ENCODE measurements around the gene IL2RA.
"Not testable (repeated sequence)": the region's sequence is repeated elsewhere in the genome, so short reads cannot be mapped to it uniquely, and the experiment has no call there.

Gene IL2RA

GRCh38 chr10:6062101-6062771 is at the start of gene IL2RA:
Gene IL2RA (minus strand): TSS chr10:6062367. CDS start chr10:6062151, 216 bp downstream.
- DNase-seq (ENCODE audit: low read depth): peak; percentile 66

DNA sequence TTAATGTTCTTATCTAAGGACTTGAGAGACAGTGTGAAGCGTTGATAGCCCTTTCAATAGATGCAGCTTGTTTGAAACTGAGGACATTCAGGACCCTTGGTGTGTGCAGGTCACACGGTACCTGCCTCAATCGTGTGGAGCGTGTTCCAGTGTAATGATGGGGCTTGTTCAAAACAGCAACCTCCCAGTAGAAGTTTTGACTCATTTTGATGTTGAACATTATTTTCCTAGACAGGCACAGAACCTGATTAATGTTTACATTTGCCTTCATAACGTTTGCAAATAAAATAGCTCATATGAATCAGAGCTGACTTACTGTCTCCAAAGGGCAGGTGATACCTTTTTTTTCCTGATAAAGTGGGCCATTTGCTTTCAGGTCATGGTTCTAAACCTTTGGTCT is 48.0 kb upstream of the IL2RA start:
- DNase-seq (ENCODE audit: low read depth): no peak

DNA sequence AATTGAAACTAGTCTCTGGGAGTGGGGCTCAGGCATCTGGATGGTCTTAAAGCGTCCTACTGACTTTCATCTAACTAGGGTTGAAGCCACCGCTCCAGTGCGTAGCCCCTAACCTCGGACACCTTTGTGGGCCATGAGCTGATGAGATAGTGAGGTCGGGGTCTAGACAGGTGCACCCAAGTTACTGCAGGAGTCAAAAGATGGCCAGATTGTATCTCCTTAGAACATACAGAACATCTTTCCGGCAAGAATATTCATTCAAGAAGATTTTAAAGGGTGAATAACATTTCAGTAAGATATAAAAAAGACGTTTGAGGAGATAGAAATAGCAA is 47.2 kb upstream of the IL2RA start:
- DNase-seq (ENCODE audit: low read depth): no peak

DNA sequence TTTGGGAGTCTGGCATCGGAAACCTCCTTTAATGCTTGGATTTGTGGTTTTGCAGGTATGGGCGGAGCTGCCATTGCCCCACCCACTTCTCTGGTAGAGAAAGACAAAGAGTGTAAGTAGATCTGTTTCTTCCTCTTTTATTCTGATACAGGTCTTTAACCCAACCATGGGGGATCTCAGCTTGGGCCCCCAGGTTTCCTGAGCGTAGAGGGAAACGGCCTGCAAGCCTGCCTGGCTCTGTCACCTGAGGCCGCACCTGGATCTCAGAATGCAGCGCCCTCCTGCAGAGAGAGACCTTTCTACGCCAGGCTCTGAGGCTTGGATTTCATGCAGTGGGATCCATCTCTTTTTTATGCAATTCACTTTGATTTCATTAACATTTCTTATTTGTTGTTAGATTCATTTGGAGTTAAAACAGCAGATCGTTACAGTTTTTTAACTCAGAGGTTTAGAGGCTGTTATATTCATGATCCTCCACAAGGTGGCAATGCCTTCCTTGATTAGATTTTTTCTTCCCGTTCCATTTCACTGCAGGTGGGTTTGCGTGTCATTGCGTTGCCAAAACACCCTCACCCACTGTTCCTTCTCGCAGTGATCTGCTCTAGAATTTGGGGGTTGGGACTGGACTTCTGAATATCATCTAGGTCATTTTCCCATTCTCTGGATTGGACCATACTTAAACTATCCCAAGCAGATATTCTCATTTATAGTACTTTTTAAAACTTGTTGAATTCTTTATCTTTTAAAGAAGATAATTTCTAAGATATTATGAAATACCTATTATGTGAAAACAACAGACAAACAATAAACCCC is 46.7 kb upstream of the IL2RA start:
- DNase-seq (ENCODE audit: low read depth): no peak

- DNase-seq (ENCODE audit: low read depth): no peak
These were observed 45.9 kb upstream of the IL2RA start for GRCh38 chr10:6108072-6108471.

DNA sequence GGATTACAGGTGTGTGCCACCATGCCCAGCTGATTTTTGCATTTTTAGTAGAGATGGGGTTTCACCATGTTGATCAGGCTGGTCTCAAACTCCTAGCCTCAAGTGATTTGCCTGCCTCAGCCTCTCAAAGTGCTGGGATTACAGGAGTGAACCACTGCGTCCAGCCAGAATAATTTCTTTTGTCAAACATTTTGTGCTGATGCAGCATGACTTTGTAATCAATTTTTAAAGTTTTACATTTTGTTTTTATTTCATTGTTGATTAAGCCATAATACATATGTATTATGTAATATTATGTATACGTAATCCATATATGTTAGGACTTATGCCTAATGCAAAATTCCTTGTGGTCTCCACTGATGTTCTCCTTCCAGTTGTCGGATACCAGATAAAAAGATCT is 45.4 kb upstream of the IL2RA start:
- DNase-seq (ENCODE audit: low read depth): not testable (repeated sequence)

- DNase-seq (ENCODE audit: low read depth): no peak
These were observed 41.4 kb upstream of the IL2RA start for GRCh38 chr10:6103591-6103990.

GRCh38 chr10:6102128-6102527 is 40.0 kb upstream of the IL2RA start:
- no peak for DNase-seq (ENCODE audit: low read depth)

DNA sequence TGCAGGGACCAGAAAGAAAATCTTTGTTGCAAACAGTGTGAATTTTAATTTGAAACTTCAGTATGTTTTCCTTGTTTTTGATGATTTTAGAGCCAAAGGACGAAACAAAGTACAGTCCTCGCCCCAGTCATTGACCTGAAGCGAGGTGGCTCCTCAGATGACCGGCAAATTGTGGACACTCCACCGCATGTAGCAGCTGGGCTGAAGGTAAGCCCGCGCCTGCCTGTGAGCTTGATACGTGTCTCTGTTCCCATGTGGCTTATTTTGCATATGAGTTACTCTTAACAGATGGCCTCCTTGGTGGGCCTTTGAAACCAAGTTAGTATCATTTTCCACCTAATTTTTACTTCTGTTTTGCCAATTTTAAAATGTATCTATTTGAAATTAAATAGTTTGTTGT is 39.0 kb upstream of the IL2RA start:
- no peak for DNase-seq (ENCODE audit: low read depth)

GRCh38 chr10:6100370-6100769 is 38.2 kb upstream of the IL2RA start:
- no peak for DNase-seq (ENCODE audit: low read depth)

DNA sequence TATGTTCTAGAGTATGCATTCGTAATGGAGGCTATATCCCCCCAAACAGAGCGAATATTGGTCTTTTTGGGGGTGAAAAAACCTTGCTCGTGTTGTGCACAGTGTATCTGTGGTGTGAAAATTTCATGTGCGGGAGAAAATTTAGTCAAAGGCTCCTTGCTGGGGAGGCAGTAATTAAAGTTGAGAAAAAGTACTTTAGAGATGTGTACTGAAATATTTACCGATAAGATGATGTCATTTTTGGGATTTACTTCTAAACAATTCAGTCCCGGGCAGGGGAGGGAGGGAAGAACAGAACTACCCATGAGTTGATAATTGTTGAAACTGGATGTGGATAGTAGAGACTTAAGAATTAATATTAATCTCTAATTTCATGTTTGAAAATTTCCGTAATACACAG is 36.0 kb upstream of the IL2RA start:
- DNase-seq (ENCODE audit: low read depth): no peak

DNA sequence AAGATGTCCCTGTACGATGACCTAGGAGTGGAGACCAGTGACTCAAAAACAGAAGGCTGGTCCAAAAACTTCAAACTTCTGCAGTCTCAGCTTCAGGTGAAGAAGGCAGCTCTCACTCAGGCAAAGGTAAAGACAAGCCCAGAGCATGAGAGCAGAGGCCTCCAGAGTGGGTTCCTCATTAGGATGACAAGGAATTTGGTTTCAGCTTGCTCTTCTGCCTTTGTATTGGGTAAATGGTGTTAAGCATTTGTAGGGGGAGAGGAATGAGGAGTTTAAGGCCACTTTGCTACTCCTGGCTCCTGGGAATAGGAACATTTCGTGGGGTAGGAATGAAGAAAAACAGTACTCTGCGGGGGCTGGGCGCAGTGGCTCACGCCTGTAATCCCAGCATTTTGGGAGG is 34.9 kb upstream of the IL2RA start:
- no peak for DNase-seq (ENCODE audit: low read depth)

- no peak for DNase-seq (ENCODE audit: low read depth)
These were observed 33.8 kb upstream of the IL2RA start for GRCh38 chr10:6095810-6096570.

GRCh38 chr10:6092731-6093130 is 30.6 kb upstream of the IL2RA start:
- DNase-seq (ENCODE audit: low read depth): no peak

DNA sequence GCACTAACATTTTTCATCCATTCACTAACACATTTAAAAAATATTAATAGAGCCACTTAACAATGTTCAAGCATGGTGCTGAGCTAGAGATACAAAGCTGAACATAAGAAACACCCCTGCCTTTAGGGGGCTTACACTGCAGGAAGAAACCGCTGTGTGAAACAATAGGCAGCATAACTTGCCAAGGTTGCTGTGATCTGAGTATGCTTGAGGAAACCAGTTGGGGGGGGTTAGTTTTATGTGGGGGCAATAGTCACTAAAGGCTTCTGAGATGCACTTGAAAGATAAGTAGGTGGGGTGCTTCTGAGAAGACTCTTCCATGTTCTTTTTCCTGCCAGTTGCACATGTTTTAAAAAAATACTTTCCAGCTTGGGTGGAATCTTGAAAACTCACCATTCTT is 29.5 kb upstream of the IL2RA start:
- no peak for DNase-seq (ENCODE audit: low read depth)

DNA sequence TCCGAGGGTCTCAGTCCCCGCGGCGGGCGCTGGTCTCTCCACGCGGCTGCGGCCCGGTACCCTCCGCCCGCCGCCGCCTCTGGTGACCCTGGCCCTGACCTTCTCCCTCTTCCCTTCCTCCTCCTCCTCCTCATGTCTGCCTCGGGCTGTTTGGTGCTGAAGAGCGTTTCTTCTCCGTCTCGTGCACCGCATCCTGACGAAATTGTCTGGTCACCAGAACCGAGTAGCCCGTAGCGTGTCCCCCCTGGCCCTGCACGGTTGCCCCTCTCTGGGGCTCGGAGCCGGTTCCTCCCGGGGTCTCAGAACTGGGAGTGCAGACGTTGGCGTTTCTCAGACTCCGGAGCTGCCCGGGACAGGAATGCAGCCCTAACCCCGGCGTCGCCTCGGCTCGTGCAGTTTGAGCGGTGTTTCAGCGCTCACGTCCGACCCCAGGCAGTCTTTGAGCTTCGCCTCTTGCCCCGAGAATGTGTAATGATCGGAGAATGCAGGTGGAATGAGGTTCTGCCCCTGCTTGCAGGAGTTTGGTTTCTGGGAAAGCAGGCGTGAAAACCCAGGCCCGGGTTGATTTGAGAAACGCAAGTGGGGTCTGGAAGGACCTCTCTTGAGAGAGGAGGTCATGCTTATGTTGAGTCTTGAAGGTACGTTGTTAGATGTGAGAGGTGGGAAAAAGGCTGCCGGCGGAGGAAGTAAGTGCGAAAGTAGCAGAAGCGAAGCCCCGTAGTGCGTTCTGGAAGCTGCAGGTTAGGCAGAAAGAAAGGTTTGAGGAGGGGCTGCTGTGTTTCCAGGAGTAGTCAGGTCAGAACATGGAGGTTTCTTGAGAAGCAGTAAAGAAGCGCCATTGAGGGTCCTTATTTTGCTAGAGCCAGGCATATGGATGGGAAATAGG is 27.4 kb upstream of the IL2RA start:
- DNase-seq (ENCODE audit: low read depth): no peak

DNA sequence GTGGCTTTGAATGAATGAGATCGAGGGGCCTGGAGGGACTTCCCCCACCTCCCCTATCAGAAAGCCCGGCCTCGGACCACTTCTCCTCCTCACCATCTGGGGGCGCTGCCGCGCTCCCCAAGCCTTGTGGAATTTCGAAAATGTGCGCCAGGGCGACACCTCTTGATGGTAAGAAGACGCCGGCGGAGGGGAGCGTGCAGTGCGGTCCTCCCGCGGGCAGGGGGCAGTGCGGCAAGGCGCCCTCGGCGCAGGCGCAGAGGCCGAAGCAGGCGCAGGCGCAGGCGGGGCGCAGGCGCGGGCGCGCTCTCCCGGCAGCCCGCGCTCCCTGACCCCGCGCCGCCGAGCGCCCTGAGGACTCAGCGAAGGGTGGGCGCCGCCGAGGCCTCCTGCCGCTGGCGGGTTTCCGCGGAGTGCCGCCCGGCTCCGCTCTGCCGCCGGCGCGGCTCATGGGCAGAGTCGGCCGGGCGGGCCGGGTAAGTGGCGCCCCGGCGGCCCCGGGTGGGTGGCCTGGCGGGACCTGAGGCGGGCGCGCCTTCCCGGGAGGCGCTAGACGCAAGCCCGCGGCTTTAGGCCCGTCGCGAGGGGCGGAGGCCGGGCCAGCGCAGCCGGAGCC is 26.7 kb upstream of the IL2RA start, which contains the start of gene RBM17:
Gene RBM17, plus strand, starts transcription at position 314 of the 613 bp plus-strand sequence. CDS start 8,032 bp downstream, outside the sequence.
- peak; percentile 92 for DNase-seq (ENCODE audit: low read depth)

GRCh38 chr10:6086375-6087233 is 24.4 kb upstream of the IL2RA start:
- DNase-seq (ENCODE audit: low read depth): peak; percentile 73

GRCh38 chr10:6083523-6084475 is 21.6 kb upstream of the IL2RA start:
- DNase-seq (ENCODE audit: low read depth): no peak

Data from stimulated activated CD8-positive, alpha-beta memory T cell treated with anti-CD3 and anti-CD28 coated beads, Interleukin-7, amount 100 ng/mL, for 24 hours (primary cell).